HL-60 (cell line): ENCODE data around the gene MTMR1.

Experiments
- POLR2AphosphoS5 ChIP-seq: IDR thresholded peaks from 2 replicates; pipeline ENCODE4 v1.6.1; 2012; ENCODE audit warnings: low read depth
- TF ChIP-seq, protein P1 (sequence below): IDR thresholded peaks from one replicate; pipeline ENCODE4 v1.5.1; 2011; ENCODE audit warnings: low read length, control low read depth, inconsistent platforms; ENCODE audit not compliant: insufficient read depth
- TF ChIP-seq, protein P2 (sequence below): IDR thresholded peaks from 2 replicates; pipeline ENCODE4 v1.6.1; 2012; ENCODE audit warnings: low read depth; ENCODE audit not compliant: insufficient replicate concordance

DNA sequence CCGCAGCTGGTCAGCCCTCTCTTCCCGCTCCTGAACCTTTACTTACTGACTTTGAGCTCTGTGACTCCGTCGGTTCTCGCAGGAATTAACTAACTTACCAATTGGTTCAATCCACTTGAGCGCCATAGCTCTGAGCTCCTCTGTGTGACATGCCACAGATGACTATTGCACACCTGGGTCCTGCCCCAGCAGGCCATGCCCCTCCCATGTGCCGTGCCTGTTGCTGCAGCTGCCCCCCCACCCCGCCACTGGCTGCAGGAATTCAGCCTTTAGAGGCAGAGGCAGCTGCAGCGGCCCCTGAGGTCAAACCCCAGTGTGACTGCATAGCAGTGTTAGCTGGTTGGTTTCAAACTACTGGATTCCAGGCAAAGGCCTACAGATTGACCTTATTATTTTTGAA, 70.6 kb downstream of the MTMR1 start:
- TF ChIP-seq, protein P1, sequence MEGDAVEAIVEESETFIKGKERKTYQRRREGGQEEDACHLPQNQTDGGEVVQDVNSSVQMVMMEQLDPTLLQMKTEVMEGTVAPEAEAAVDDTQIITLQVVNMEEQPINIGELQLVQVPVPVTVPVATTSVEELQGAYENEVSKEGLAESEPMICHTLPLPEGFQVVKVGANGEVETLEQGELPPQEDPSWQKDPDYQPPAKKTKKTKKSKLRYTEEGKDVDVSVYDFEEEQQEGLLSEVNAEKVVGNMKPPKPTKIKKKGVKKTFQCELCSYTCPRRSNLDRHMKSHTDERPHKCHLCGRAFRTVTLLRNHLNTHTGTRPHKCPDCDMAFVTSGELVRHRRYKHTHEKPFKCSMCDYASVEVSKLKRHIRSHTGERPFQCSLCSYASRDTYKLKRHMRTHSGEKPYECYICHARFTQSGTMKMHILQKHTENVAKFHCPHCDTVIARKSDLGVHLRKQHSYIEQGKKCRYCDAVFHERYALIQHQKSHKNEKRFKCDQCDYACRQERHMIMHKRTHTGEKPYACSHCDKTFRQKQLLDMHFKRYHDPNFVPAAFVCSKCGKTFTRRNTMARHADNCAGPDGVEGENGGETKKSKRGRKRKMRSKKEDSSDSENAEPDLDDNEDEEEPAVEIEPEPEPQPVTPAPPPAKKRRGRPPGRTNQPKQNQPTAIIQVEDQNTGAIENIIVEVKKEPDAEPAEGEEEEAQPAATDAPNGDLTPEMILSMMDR, result no peak
- no peak for TF ChIP-seq POLR2AphosphoS5
- TF ChIP-seq, protein P2, sequence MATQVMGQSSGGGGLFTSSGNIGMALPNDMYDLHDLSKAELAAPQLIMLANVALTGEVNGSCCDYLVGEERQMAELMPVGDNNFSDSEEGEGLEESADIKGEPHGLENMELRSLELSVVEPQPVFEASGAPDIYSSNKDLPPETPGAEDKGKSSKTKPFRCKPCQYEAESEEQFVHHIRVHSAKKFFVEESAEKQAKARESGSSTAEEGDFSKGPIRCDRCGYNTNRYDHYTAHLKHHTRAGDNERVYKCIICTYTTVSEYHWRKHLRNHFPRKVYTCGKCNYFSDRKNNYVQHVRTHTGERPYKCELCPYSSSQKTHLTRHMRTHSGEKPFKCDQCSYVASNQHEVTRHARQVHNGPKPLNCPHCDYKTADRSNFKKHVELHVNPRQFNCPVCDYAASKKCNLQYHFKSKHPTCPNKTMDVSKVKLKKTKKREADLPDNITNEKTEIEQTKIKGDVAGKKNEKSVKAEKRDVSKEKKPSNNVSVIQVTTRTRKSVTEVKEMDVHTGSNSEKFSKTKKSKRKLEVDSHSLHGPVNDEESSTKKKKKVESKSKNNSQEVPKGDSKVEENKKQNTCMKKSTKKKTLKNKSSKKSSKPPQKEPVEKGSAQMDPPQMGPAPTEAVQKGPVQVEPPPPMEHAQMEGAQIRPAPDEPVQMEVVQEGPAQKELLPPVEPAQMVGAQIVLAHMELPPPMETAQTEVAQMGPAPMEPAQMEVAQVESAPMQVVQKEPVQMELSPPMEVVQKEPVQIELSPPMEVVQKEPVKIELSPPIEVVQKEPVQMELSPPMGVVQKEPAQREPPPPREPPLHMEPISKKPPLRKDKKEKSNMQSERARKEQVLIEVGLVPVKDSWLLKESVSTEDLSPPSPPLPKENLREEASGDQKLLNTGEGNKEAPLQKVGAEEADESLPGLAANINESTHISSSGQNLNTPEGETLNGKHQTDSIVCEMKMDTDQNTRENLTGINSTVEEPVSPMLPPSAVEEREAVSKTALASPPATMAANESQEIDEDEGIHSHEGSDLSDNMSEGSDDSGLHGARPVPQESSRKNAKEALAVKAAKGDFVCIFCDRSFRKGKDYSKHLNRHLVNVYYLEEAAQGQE, result no peak
